ENCODE results near the gene ITGB1BP1.

The ITGB1BP1 gene

DNA sequence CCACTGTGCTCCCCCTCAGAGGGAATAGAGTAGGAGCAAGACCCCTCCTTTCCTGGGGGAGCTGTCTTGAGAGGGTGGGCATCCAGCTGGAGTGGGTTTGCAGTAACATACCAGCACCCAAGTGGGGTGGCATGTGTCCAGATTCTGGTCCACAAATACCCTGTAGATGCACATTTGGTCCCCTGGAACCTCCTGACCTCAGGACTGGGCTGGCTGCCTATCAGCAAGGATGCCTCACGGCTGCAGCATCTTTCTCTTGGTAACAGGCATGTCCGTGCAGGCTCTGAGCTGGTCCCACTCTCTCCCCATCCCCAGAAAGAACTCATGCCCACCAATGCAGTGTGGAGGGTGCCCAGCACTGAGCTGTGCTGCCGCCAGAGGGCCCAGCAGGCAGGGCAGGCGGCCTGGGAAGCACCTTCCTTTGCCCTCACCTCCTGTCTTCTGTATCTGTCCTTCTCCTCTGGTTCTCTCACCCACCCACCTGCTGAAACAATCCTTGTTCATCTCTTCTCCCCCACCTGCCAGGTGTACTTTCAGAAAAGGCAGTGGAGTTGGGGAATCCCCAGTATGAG is 47.4 kb downstream of the ITGB1BP1 start:
- Histone ChIP-seq H3K36me3 (ENCODE audit: control insufficient read depth, insufficient read depth, low read length) (peaks cover 5% of the 10 kb centered on the region; the same call in 1 of the 2 replicates), H3K27ac (ENCODE audit: low read depth, low read length) (no peak overlapping the region), H3K27me3 (ENCODE audit: control insufficient read depth, insufficient read depth, low read length) (no peaks in the 10 kb centered on the region), H3K4me3 (ENCODE audit: low read depth, low read length) (no peak overlapping the region), H3K4me1 (ENCODE audit: control insufficient read depth, insufficient read depth, low read length) (peaks cover 8% of the 10 kb centered on the region), H3K9ac (ENCODE audit: low read depth, low read length) (no peak overlapping the region), H3K9me3 (ENCODE audit: control insufficient read depth, insufficient read depth, low read length) (no peaks in the 10 kb centered on the region)

DNA sequence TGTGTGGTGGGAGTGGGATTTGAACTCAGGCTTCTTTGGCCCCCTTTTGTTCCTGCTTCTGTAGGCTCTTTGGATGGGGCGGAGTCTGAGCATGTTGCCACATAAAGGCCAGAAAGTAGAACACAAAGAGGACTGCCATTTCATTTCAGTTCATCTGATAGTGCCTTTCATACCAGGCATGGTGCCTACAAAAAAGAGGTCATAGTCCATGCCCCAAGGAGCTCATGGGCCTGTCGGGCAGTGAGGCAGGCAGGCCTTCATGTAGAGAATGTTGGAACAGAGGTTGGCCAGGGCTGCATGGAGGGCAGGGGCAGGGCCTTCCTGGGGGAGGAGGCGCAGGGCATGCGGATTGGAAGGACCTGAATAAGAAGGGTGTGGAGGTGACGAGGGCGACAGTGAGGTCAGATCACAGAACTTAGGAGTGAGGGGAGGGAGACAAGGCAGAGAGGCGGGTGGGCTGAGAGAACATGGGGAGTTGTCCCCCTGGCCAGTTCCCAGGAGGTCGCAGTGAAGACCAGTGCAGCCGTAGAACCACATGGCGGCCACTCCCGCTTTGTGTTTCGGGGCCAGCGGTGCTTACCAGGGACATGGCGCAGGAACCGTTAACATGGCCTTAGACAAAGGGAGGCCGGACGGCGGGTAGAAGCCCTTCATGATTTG is 49.1 kb downstream of the ITGB1BP1 start:
- H3K27ac ChIP-seq (ENCODE audit: low read depth, low read length), result no peak overlapping the region
- H3K4me1 ChIP-seq (ENCODE audit: control insufficient read depth, insufficient read depth, low read length), result peaks cover 8% of the 10 kb centered on the region
- no peaks in the 10 kb centered on the region for H3K9me3 ChIP-seq (ENCODE audit: control insufficient read depth, insufficient read depth, low read length)
- H3K9ac ChIP-seq (ENCODE audit: low read depth, low read length), result no peak overlapping the region
- no peak overlapping the region for H3K4me3 ChIP-seq (ENCODE audit: low read depth, low read length)
- no peaks in the 10 kb centered on the region for H3K27me3 ChIP-seq (ENCODE audit: control insufficient read depth, insufficient read depth, low read length)
- 0 out of 2 replicates have a peak, but pooled peaks cover 2% of the 10 kb centered on the region for H3K36me3 ChIP-seq (ENCODE audit: control insufficient read depth, insufficient read depth, low read length)

DNA sequence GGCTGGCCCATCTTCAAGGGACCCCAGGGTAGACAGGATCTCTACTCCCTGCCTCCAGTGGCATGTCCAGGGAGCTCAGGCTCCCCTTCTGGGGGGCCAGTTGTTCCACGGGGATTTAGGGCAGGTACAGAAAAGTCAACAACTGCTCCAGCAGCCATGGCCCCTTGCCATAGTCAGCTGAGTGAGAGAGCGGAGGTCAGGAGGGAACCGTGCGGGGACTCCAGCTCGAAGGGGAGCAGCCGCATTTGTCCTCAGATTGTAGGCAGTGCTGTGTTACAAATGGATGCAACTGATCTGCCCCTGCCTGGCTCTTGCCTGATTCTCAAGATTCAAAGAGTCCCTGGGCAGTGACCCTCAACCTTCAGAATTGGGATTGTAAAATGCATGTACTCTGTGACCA is 49.9 kb downstream of the ITGB1BP1 start:
- Histone ChIP-seq H3K27me3 (ENCODE audit: control insufficient read depth, insufficient read depth, low read length) (no peaks in the 10 kb centered on the region), H3K36me3 (ENCODE audit: control insufficient read depth, insufficient read depth, low read length) (0 out of 2 replicates have a peak, but pooled peaks cover 2% of the 10 kb centered on the region), H3K9ac (ENCODE audit: low read depth, low read length) (no peak overlapping the region), H3K4me1 (ENCODE audit: control insufficient read depth, insufficient read depth, low read length) (peaks cover 8% of the 10 kb centered on the region), H3K9me3 (ENCODE audit: control insufficient read depth, insufficient read depth, low read length) (no peaks in the 10 kb centered on the region), H3K4me3 (ENCODE audit: low read depth, low read length) (no peak overlapping the region), H3K27ac (ENCODE audit: low read depth, low read length) (no peak overlapping the region)

DNA sequence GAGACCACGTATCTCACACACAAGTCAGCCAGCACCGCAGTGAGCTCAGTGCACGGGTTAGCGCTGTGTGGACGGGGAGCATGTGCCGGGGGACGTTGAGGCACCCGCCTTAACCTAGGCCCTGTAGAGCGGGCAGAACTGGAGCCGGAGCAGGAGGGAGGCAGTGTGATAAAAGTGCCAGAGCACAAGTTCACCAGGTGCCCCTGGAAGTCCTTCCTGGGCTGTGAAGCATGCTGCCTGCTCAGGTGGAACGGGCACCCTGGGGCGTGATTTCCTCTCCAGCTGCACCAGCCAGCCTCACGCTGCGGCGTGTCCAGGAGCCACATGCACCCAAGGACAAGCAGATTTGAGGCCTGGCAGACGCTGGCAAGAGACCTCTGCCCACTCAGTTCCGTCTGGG is 50.3 kb downstream of the ITGB1BP1 start:
- Histone ChIP-seq H3K9ac (ENCODE audit: low read depth, low read length) (no peak overlapping the region), H3K9me3 (ENCODE audit: control insufficient read depth, insufficient read depth, low read length) (no peaks in the 10 kb centered on the region), H3K4me3 (ENCODE audit: low read depth, low read length) (no peak overlapping the region), H3K27ac (ENCODE audit: low read depth, low read length) (no peak overlapping the region), H3K4me1 (ENCODE audit: control insufficient read depth, insufficient read depth, low read length) (peaks cover 7% of the 10 kb centered on the region), H3K36me3 (ENCODE audit: control insufficient read depth, insufficient read depth, low read length) (0 out of 2 replicates have a peak, but pooled peaks cover 2% of the 10 kb centered on the region), H3K27me3 (ENCODE audit: control insufficient read depth, insufficient read depth, low read length) (no peaks in the 10 kb centered on the region)

DNA sequence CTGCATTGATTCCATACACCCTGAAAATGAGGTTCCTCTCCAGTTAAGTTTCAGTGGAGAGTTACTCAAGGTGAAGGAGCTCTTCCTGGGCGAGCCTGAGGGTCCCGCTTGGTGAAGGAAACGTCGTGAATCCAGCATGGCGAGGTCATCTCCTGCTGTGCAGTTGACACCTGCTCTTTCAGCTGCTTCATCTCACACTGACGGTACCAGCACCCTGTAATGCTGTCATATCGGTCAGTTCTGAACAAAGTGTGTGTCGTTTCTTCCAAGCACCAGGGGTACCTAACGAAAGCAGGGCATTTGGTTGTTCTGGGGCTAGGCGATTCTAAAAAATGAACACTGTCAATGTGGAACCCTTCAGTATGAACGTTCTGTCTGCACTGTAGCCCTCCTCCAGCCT is 52.6 kb downstream of the ITGB1BP1 start:
- H3K4me1 ChIP-seq (ENCODE audit: control insufficient read depth, insufficient read depth, low read length), result no peaks in the 10 kb centered on the region
- no peak overlapping the region for H3K4me3 ChIP-seq (ENCODE audit: low read depth, low read length)
- no peak overlapping the region for H3K27ac ChIP-seq (ENCODE audit: low read depth, low read length)
- H3K9me3 ChIP-seq (ENCODE audit: control insufficient read depth, insufficient read depth, low read length), result no peaks in the 10 kb centered on the region
- H3K27me3 ChIP-seq (ENCODE audit: control insufficient read depth, insufficient read depth, low read length), result no peaks in the 10 kb centered on the region
- H3K9ac ChIP-seq (ENCODE audit: low read depth, low read length), result no peak overlapping the region
- peaks cover 4% of the 10 kb centered on the region; the same call in 1 of the 2 replicates for H3K36me3 ChIP-seq (ENCODE audit: control insufficient read depth, insufficient read depth, low read length)

DNA sequence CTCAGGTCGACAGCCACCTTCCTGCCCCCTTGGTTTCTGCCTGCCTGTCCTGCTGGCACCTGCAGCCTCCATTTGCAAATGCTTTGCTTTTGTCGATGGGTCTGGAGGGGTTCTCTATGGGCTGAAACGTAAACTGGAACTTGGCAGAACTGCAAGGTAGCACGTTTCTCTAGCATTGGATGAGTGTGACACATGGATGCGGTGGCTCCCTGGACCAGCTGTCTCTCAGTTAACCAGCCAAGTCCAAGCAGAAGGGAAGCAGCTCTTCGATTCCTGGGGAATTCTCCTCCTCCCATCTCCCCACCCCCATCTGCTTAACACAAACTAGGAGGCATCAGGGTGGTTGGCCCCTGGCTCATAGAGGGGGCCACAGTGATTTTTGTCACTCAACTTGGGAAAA is 57.3 kb downstream of the ITGB1BP1 start:
- no peak overlapping the region for H3K9ac ChIP-seq (ENCODE audit: low read depth, low read length)
- H3K27me3 ChIP-seq (ENCODE audit: control insufficient read depth, insufficient read depth, low read length), result no peaks in the 10 kb centered on the region
- H3K36me3 ChIP-seq (ENCODE audit: control insufficient read depth, insufficient read depth, low read length), result peaks cover 9% of the 10 kb centered on the region; the same call in 1 of the 2 replicates
- H3K27ac ChIP-seq (ENCODE audit: low read depth, low read length), result no peak overlapping the region
- no peak overlapping the region for H3K4me3 ChIP-seq (ENCODE audit: low read depth, low read length)
- no peaks in the 10 kb centered on the region for H3K9me3 ChIP-seq (ENCODE audit: control insufficient read depth, insufficient read depth, low read length)
- H3K4me1 ChIP-seq (ENCODE audit: control insufficient read depth, insufficient read depth, low read length), result no peaks in the 10 kb centered on the region

DNA sequence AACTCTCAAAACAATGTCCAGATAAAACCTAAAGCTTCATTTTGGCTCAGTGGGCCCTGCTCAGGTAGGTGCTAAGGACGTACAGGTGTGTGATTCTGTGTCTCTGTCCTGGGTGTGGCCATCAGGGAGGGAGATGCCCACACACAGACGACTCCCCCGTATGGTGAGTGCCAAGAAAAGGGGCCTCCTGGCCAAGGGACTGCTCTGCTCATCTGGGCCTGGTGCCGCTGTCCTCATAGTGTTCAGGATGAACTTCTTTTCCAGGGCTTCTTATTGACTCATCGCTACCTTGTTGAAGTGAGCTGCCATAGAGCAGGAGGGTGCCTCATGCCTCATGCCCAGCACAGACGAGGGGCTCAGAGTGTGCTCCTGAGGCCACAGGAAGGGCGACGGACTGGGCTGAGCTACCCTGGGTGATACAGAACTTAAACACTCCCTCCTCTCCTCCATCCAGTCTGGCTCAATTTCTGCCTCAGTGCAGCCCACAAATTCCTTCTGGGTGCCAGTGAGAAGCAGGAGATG is 57.8 kb downstream of the ITGB1BP1 start:
- Histone ChIP-seq H3K4me3 (ENCODE audit: low read depth, low read length) (no peak overlapping the region), H3K27ac (ENCODE audit: low read depth, low read length) (no peak overlapping the region), H3K9me3 (ENCODE audit: control insufficient read depth, insufficient read depth, low read length) (no peaks in the 10 kb centered on the region), H3K9ac (ENCODE audit: low read depth, low read length) (no peak overlapping the region), H3K4me1 (ENCODE audit: control insufficient read depth, insufficient read depth, low read length) (no peaks in the 10 kb centered on the region), H3K27me3 (ENCODE audit: control insufficient read depth, insufficient read depth, low read length) (no peaks in the 10 kb centered on the region), H3K36me3 (ENCODE audit: control insufficient read depth, insufficient read depth, low read length) (peaks cover 9% of the 10 kb centered on the region; the same call in 1 of the 2 replicates)

DNA sequence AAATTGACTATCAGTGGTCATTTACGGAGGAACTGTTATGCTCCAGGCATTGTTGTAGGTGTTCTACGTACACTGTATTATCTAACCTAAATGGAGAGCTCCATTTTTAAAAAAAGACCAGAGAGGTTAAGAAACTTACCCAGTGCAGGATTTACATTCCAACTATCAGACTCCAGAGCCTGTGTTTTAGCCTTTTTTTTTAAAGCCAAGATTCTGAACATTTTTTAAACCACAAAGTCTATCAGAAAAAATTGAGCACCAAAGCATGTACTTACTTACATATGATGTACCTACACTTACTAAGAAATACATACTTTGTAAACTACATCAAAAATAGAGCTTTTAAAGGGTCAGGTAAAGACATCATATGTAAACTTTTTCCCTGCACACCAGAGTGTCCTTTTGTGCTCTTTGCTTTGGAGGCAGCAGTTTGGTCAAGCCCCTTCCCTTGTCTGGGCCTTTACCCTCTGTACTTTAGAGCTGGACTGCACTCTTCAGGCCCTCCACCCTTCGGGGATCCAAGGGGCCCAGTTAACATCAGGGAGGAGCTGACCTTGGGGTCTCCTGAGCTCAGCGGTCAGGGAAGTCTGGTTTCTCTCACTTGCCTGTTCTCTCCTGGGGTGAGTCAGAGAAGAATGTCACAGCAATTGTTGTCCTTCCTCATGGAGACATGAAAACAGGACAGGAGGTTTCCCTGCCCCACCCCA is 58.4 kb downstream of the ITGB1BP1 start:
- no peak overlapping the region for H3K27ac ChIP-seq (ENCODE audit: low read depth, low read length)
- H3K4me1 ChIP-seq (ENCODE audit: control insufficient read depth, insufficient read depth, low read length), result no peaks in the 10 kb centered on the region
- no peaks in the 10 kb centered on the region for H3K9me3 ChIP-seq (ENCODE audit: control insufficient read depth, insufficient read depth, low read length)
- H3K9ac ChIP-seq (ENCODE audit: low read depth, low read length), result no peak overlapping the region
- no peaks in the 10 kb centered on the region for H3K27me3 ChIP-seq (ENCODE audit: control insufficient read depth, insufficient read depth, low read length)
- H3K36me3 ChIP-seq (ENCODE audit: control insufficient read depth, insufficient read depth, low read length), result peaks cover 8% of the 10 kb centered on the region; the same call in 1 of the 2 replicates
- no peak overlapping the region for H3K4me3 ChIP-seq (ENCODE audit: low read depth, low read length)

DNA sequence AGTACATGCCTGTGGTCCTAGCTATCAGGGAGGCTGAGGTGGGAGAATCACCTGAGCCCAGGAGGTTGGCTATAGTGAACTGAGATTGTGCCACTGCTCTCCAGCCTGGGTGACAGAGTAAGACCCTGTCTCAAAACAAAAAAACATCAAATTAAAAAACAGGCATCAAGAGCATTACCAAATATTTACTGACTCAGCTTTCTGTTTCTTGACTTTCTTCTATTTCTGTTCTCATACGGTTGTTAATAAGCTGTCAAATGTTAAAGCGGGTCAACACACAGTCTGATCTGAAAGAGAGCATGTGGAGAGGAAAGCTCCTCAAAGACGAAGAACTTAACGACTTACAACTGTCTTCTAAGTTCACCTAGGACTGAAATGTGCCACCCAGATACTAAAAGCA is 59.0 kb downstream of the ITGB1BP1 start:
- H3K27me3 ChIP-seq (ENCODE audit: control insufficient read depth, insufficient read depth, low read length), result no peaks in the 10 kb centered on the region
- no peak overlapping the region for H3K4me3 ChIP-seq (ENCODE audit: low read depth, low read length)
- no peak overlapping the region for H3K27ac ChIP-seq (ENCODE audit: low read depth, low read length)
- H3K9me3 ChIP-seq (ENCODE audit: control insufficient read depth, insufficient read depth, low read length), result no peaks in the 10 kb centered on the region
- no peak overlapping the region for H3K9ac ChIP-seq (ENCODE audit: low read depth, low read length)
- H3K4me1 ChIP-seq (ENCODE audit: control insufficient read depth, insufficient read depth, low read length), result no peaks in the 10 kb centered on the region
- H3K36me3 ChIP-seq (ENCODE audit: control insufficient read depth, insufficient read depth, low read length), result peaks cover 12% of the 10 kb centered on the region; the same call in 1 of the 2 replicates

DNA sequence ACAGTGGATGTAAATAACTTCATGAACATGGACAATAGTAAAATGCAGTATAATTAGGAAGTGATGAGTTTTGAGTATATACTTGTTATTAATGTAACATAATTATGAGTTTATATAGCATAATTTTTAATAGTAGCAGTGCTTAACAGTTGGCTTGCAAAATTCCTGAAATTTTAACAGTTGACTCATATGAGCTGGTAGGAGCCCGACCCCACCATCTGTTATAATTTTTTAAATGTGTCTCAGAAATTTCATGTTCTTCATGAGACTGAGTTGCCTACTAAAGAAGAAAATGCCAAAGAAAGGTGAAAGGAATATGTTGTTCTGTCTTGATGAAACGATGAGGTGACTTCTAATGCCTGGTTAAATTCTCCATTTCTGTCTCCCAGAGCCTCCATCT is 62.6 kb downstream of the ITGB1BP1 start:
- Histone ChIP-seq H3K4me3 (ENCODE audit: low read depth, low read length) (no peak overlapping the region), H3K9ac (ENCODE audit: low read depth, low read length) (no peak overlapping the region), H3K4me1 (ENCODE audit: control insufficient read depth, insufficient read depth, low read length) (peaks cover 11% of the 10 kb centered on the region), H3K27ac (ENCODE audit: low read depth, low read length) (no peak overlapping the region), H3K27me3 (ENCODE audit: control insufficient read depth, insufficient read depth, low read length) (no peaks in the 10 kb centered on the region), H3K36me3 (ENCODE audit: control insufficient read depth, insufficient read depth, low read length) (peaks cover 25% of the 10 kb centered on the region; the same call in 1 of the 2 replicates), H3K9me3 (ENCODE audit: control insufficient read depth, insufficient read depth, low read length) (no peaks in the 10 kb centered on the region)

DNA sequence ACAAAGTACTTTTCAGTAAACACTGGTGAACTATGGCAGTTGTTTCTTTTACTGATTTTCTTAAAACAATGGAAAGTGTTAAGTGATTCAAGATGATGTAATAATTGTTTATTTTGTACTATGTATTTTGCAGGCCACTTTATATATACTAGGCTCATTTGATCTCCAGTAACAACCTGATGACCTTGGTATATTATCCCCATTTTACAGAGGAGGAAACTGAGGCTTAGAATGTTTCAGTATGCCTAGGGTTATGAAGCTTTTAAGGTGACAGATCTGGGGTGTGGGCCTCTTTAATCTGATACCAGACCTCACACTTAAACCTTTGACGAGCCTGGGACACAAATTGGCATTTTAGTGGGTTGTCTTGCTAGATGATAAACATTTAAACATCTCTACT is 63.2 kb downstream of the ITGB1BP1 start:
- Histone ChIP-seq H3K9me3 (ENCODE audit: control insufficient read depth, insufficient read depth, low read length) (no peaks in the 10 kb centered on the region), H3K27me3 (ENCODE audit: control insufficient read depth, insufficient read depth, low read length) (no peaks in the 10 kb centered on the region), H3K4me3 (ENCODE audit: low read depth, low read length) (no peak overlapping the region), H3K36me3 (ENCODE audit: control insufficient read depth, insufficient read depth, low read length) (peaks cover 21% of the 10 kb centered on the region; the same call in 1 of the 2 replicates), H3K4me1 (ENCODE audit: control insufficient read depth, insufficient read depth, low read length) (peaks cover 17% of the 10 kb centered on the region), H3K27ac (ENCODE audit: low read depth, low read length) (no peak overlapping the region), H3K9ac (ENCODE audit: low read depth, low read length) (no peak overlapping the region)

All from HUES48 (cell line).